Upper lobe of left lung (tissue), 6 donors: ENCODE data around the gene SYT8. TPM values are rescaled to one million over a fixed set of nuclear protein-coding genes. Genes with fewer than 3 reads are reported as not detected.
A peak's percentile ranks its signal among the peaks of the same experiment; 100 is the strongest.

ENCODE experiments used
- ATAC-seq, 2 donors: fragments of 200-7000 bp; cut with Tn5 transposase; one replicate each; pipeline ENCODE4 v1.9.1; 2022; ENCODE audit warnings: mild to moderate bottlenecking in 2 of 2, moderate library complexity in 2 of 2; ENCODE audit not compliant: low FRiP score in 2 of 2
- DNase-seq, 2 donors: peaks; one replicate each; pipeline ENCODE4 v3.0.0-alpha.2; 2019 to 2020
- H3K27ac ChIP-seq, 4 donors: fragments of 200-600 bp; sonication (generic); one replicate each; pipeline ENCODE4 v1.5.1; 2016 to 2019
- H3K27me3 ChIP-seq, 4 donors: fragments of 200-600 bp; sonication (generic); one replicate each; pipeline ENCODE4 v1.5.1; 2017 to 2019
- H3K36me3 ChIP-seq, 4 donors: fragments of 200-600 bp; sonication (generic); one replicate each; pipeline ENCODE4 v1.5.1; 2016 to 2019
- H3K4me1 ChIP-seq, 4 donors: fragments of 200-600 bp; sonication (generic); one replicate each; pipeline ENCODE4 v1.5.1; 2018 to 2019
- H3K4me3 ChIP-seq, 4 donors: fragments of 200-600 bp; sonication (generic); one replicate each; pipeline ENCODE4 v1.5.1; 2017 to 2019; ENCODE audit warnings: mild to moderate bottlenecking in 2 of 4, moderate library complexity in 1 of 4
- H3K9me3 ChIP-seq, 4 donors: fragments of 200-600 bp; sonication (generic); one replicate each; pipeline ENCODE4 v1.5.1; 2018 to 2019
- EP300 ChIP-seq, 4 donors: sonication (generic); formaldehyde crosslinking; IDR thresholded peaks; one replicate each; pipeline ENCODE4 v1.5.1; 2017; ENCODE audit warnings: antibody characterized with exemption in 4 of 4, control low read depth in 2 of 4
- POLR2A ChIP-seq, 4 donors: fragments of 450-650 bp; IDR thresholded peaks; one replicate each; pipeline ENCODE4 v1.5.1; 2016 to 2017; ENCODE audit warnings: antibody characterized with exemption in 4 of 4, mild to moderate bottlenecking in 2 of 4
- POLR2AphosphoS5 ChIP-seq, 2 donors: sonication (generic); formaldehyde crosslinking; IDR thresholded peaks; one replicate each; pipeline ENCODE4 v1.5.1; 2017; ENCODE audit warnings: antibody characterized with exemption in 2 of 2
- WGBS, 2 donors: methylation state at CpG; one replicate each; pipeline ENCODE4 v1.1.5; 2017 to 2018; 5-methylcytosine and 5-hydroxymethylcytosine counted together
- total RNA-seq, 6 donors: library from RNA; depleted of rRNA in 4 of 6; stranded (reverse); fragments of >200 nt in 4 of 6; gene quantifications; one replicate each; pipeline versions ENCODE4 v1.1.0 to v1.2.1, GENCODE V29; 2016 to 2021
- TF ChIP-seq, protein P1 (sequence below), 6 experiments: fragments of 450-650 bp in 4 of 6; fragments of 200-600 bp in 2 of 6; sonication (generic) in 2 of 6; IDR thresholded peaks; one replicate each; pipeline ENCODE4 v1.5.1; 2016 to 2019; ENCODE audit warnings: antibody characterized with exemption in 6 of 6
- donor health status: DM: no; HTN: no; CAD: no; lungs with moderate emphysema.
- donor health status: DM: no; HTN: yes; CAD: no; lungs with severe emphysema.

SYT8 gene
- total RNA-seq, 6 donors from 2014 or later: 7.4 to 31.3 (median 22.9) TPM

DNA sequence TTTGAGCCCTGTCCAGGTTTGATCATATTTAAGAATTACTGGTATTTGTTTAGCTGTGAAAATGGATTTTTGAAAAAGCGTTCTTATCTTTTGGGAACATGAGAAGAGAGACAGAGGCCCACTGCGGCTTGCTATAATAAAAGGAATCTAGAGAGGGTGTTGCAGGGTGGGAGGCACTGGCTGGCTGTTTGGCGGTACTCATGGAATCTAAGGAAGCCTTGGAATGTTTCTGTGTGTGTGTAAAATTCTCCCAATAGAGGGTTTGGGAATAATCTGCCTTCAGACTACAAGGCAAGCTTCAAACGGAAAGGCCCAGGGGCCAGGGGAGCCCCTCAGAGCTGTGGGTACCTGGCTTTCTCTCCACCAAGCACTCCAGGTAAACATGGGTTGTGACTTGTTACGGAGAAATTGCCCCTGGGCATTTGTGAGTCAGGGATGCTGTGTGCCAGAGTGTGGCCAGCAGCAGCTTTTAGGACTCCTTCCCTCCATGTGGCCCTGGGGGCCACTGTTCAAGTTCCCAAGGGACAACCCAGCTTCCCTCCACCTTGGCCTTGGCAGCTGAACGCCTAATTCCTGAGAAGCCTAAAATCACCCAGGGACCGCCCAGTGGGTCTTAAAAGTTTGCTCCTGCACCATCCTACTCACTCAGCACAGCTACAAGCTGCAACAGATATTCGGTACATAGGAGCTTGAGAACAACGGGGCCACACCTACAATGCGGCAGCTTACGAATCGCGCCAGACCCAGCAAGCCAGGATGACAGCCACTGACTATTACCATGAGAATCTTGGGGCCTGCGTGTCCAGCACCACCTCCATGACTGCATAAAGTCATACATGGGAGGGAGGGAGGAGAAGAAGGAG, 14.1 kb upstream of the SYT8 start:
- no peak for ATAC-seq
- no peak overlapping the region for H3K4me3 ChIP-seq
- H3K9me3 ChIP-seq: peaks cover 0 to 17% (median 7%) of the 10 kb centered on the region in 4 donors
- H3K36me3 ChIP-seq: no peaks in the 10 kb centered on the region
- no peak overlapping the region for H3K27ac ChIP-seq
- no peak for DNase-seq
- no peaks in the 10 kb centered on the region for H3K27me3 ChIP-seq
- TF ChIP-seq, protein P1, sequence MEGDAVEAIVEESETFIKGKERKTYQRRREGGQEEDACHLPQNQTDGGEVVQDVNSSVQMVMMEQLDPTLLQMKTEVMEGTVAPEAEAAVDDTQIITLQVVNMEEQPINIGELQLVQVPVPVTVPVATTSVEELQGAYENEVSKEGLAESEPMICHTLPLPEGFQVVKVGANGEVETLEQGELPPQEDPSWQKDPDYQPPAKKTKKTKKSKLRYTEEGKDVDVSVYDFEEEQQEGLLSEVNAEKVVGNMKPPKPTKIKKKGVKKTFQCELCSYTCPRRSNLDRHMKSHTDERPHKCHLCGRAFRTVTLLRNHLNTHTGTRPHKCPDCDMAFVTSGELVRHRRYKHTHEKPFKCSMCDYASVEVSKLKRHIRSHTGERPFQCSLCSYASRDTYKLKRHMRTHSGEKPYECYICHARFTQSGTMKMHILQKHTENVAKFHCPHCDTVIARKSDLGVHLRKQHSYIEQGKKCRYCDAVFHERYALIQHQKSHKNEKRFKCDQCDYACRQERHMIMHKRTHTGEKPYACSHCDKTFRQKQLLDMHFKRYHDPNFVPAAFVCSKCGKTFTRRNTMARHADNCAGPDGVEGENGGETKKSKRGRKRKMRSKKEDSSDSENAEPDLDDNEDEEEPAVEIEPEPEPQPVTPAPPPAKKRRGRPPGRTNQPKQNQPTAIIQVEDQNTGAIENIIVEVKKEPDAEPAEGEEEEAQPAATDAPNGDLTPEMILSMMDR (IDR thresholded peaks at IDR 0.05): no peak
- TF ChIP-seq POLR2A (IDR thresholded peaks at IDR 0.05): no peak
- H3K4me1 ChIP-seq: peaks cover 3 to 6% (median 4%) of the 10 kb centered on the region in 4 donors
- WGBS, 2 donors: 83 to 84% methylated on average over 12 to 14 of the region's 14 CpGs

DNA sequence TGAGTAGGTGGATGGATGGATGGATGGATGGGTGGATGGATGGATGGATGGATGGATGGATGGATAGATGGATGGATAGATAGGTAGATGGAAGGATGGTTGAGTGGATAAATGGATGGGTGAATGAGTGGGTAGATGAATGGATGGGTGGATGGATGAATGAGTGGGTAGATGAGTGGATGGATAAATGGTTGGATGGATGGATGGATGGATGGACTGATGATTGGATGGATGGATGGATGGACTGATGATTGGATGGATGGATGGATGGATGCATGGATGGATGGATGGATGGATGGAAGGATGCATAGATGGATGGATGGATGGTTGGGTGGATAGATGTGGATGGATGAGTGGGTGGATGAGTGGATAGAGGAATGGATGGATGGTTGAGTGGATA, 13.2 kb upstream of the SYT8 start:
- H3K9me3 ChIP-seq: peaks cover 0 to 17% (median 7%) of the 10 kb centered on the region in 4 donors
- DNase-seq (no peak), ATAC-seq (no peak)
- H3K4me3 ChIP-seq: no peak overlapping the region
- H3K27ac ChIP-seq: no peak overlapping the region
- TF ChIP-seq EP300 (IDR thresholded peaks at IDR 0.05) (no peak), POLR2A (IDR thresholded peaks at IDR 0.05) (no peak), POLR2AphosphoS5 (IDR thresholded peaks at IDR 0.05) (no peak)
- TF ChIP-seq, protein P1 (IDR thresholded peaks at IDR 0.05): no peak
- H3K36me3 ChIP-seq: no peaks in the 10 kb centered on the region
- no peaks in the 10 kb centered on the region for H3K27me3 ChIP-seq
- peaks cover 3 to 13% (median 10%) of the 10 kb centered on the region in 4 donors for H3K4me1 ChIP-seq

DNA sequence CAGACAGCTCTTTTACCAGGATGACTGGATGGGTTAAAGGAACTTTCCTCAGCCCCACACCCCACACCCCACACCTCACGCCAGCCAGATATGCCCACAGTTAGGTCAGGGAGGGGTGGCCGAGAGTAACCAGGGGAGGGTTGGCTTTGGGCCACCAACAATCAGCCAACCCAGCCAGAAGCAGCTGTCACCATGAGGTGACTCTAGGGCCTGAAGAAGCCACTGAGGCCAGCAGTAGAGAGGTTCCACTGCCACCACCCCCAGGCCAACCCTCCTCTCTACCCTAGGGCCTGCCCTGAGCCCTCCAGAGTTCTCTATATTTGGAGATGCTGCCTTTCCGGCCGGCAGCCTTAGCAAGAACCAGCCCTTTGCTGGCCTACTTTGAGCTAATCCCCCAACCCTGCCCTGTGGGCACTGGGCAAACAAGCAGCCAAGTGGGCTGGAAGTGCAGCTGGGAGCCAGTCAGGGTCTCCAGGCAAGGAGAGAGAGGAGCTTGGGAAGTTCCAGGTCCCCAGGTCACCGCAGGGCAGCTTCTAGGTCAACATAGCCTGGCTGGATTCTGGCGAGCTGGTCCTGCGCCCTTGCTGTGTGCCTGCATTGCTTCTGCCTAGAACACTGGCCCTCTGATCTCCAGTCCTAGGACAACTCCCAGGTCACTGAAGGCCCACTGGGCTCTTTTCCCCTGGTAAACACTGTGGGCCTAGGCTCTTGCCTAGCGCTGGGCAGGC, 12.0 kb upstream of the SYT8 start:
- ATAC-seq (no peak), DNase-seq (no peak)
- no peaks in the 10 kb centered on the region for H3K36me3 ChIP-seq
- no peak for TF ChIP-seq POLR2AphosphoS5 (IDR thresholded peaks at IDR 0.05)
- no peak for TF ChIP-seq POLR2A (IDR thresholded peaks at IDR 0.05)
- TF ChIP-seq, protein P1 (IDR thresholded peaks at IDR 0.05): no peak
- no peak for TF ChIP-seq EP300 (IDR thresholded peaks at IDR 0.05)
- H3K27me3 ChIP-seq: no peaks in the 10 kb centered on the region
- peaks cover 3 to 25% (median 23%) of the 10 kb centered on the region in 4 donors for H3K4me1 ChIP-seq
- no peak overlapping the region for H3K4me3 ChIP-seq
- WGBS, 2 donors: 74 to 77% methylated on average over 2 to 7 of the region's 8 CpGs
- peaks cover 0 to 14% (median 7%) of the 10 kb centered on the region in 4 donors for H3K9me3 ChIP-seq
- no peak overlapping the region for H3K27ac ChIP-seq

DNA sequence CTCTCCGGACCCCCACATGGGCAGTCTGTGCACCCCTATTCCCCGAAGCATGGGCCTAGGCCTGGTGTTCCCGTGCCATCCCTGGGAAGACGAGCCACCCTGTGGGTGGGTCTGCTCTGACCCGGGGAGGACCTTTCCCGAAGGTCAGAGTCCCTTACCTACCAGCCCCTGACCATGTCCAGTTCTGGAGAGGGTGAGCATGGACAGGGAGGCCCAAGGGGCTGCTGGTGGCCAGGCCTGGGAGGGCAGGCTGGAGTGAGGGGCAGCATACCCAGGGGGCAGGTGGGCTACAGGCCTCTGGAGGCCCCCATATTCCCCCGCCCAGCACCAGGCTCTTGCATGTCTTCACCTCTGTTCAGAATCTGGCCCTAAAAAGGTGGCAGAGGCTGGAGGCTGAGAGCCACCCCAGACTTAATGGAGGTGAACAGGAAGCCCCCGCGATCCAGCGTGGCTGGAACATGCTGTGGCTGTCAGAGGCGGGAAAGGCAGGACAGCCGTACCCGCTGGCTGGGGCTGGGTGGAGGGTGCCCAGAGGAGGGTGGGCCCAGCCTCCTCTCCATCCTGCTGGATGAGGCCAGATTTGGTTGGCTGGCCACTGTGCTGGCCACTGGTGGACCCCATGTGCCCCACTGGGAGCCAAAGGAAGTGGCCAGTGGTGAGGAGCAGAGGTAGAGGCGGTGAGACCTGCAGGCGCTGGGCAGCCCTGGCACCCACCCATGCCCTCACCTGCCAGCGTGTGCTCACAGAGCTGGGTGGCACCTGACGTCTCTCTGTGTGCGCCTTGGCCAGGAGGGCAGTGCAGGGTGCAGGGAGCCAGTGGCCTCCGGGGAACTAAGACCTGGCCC, 11.2 kb upstream of the SYT8 start:
- TF ChIP-seq EP300 (IDR thresholded peaks at IDR 0.05) (no peak), POLR2AphosphoS5 (IDR thresholded peaks at IDR 0.05) (no peak), POLR2A (IDR thresholded peaks at IDR 0.05) (no peak)
- TF ChIP-seq, protein P1 (IDR thresholded peaks at IDR 0.05): no peak
- 89 to 95% methylated on average over 8 to 18 of the region's 19 CpGs for WGBS, 2 donors

More for the DNA sequence above, 11.2 kb upstream of the SYT8 start:
- H3K4me3 ChIP-seq: no peak overlapping the region
- H3K36me3 ChIP-seq: no peaks in the 10 kb centered on the region
- DNase-seq (peak in 1 of 2 donors; percentile 41), ATAC-seq (no peak)
- H3K27ac ChIP-seq: no peak overlapping the region
- H3K4me1 ChIP-seq: peaks cover 3 to 30% (median 24%) of the 10 kb centered on the region in 4 donors
- H3K27me3 ChIP-seq: no peaks in the 10 kb centered on the region
- peaks cover 0 to 7% (median 4%) of the 10 kb centered on the region in 4 donors for H3K9me3 ChIP-seq
